Endothelial cell of umbilical vein (primary cell): Measurements from ENCODE around the gene MAML3. TPM values are rescaled to one million over a fixed set of nuclear protein-coding genes. Genes with fewer than 3 reads are reported as not detected.

Experiments
- BruUV-seq: library from RNA; stranded (reverse); fragments of 400-500 nt; replicated peaks from 2 replicates; lab custom pipeline; 2021; lab: Mats Ljungman, UMichigan
- CTCF ChIA-PET: fragments of 300-600, 350-600 bp; sonication (Branson Sonifier 250); formaldehyde crosslinking; loops from one replicate; lab custom pipeline; 2021; ENCODE audit warnings: antibody characterized with exemption, inconsistent platforms; lab: Charles Lee
- POLR2A ChIA-PET: fragments of 300-600, 350-600 bp; sonication (Branson Sonifier 250); formaldehyde crosslinking; loops from one replicate; lab custom pipeline; 2021; ENCODE audit warnings: antibody characterized with exemption, inconsistent platforms; lab: Charles Lee
- DNase-seq: peaks from one replicate; pipeline ENCODE4 v3.0.0-alpha.2; 2011; ENCODE audit warnings: low read depth, low spot score
- FAIRE-seq: peaks from 2 replicates; lab custom pipeline; 2011; peaks lifted over from hg19 to GRCh38; lab: Jason Lieb, UNC
- H2AFZ ChIP-seq: 2 replicates; pipeline ENCODE4 v1.6.0; 2012; ENCODE audit warnings: low read depth, low read length, control low read depth, inconsistent platforms
- H3K27ac ChIP-seq: 2 replicates; pipeline ENCODE4 v1.5.1; 2011; ENCODE audit warnings: low read depth, mild to moderate bottlenecking, control low read depth, low read length, moderate library complexity; ENCODE audit not compliant: insufficient read depth
- H3K27me3 ChIP-seq, 2 experiments: 2 replicates each; pipeline versions ENCODE4 v1.6.0 to v1.6.1; 2011; ENCODE audit warnings: low read length in 2 of 2, mixed read lengths in 1 of 2; ENCODE audit not compliant: control insufficient read depth in 2 of 2, insufficient read depth in 2 of 2
- H3K36me3 ChIP-seq, 2 experiments: 2 replicates in 1 of 2; 3 replicates in 1 of 2; pipeline ENCODE4 v1.5.1; 2011; ENCODE audit warnings: low read length in 2 of 2, mild to moderate bottlenecking in 1 of 2, moderate library complexity in 1 of 2; ENCODE audit not compliant: control insufficient read depth in 2 of 2, insufficient read depth in 2 of 2; ENCODE audit errors: extremely low read depth in 1 of 2
- H3K4me1 ChIP-seq: 3 replicates; pipeline ENCODE4 v1.5.1; 2011; ENCODE audit warnings: mild to moderate bottlenecking, low read length; ENCODE audit not compliant: control insufficient read depth, insufficient read depth; ENCODE audit errors: extremely low read depth
- H3K4me2 ChIP-seq: 2 replicates; pipeline ENCODE4 v1.6.1; 2011; ENCODE audit warnings: low read length, control low read depth, mixed read lengths; ENCODE audit not compliant: insufficient read depth
- H3K4me3 ChIP-seq, 3 experiments: fragments of 200-600 bp in 1 of 3; sonication (generic), shearing (Covaris generic) in 1 of 3; replicated peaks in 1 of 3; 2 replicates each; pipeline ENCODE4 v1.5.1; 2011 to 2016; ENCODE audit warnings: control low read depth in 3 of 3, low read length in 3 of 3, mild to moderate bottlenecking in 2 of 3, inconsistent platforms in 1 of 3, low read depth in 1 of 3, moderate library complexity in 1 of 3; ENCODE audit not compliant: insufficient read depth in 1 of 3
- H3K79me2 ChIP-seq: 2 replicates; pipeline ENCODE4 v1.6.0; 2012; ENCODE audit warnings: low read length, inconsistent platforms; ENCODE audit not compliant: control insufficient read depth, insufficient read depth
- H3K9ac ChIP-seq: replicated peaks from 2 replicates; pipeline ENCODE3; 2011; ENCODE audit warnings: low read length, control low read depth; ENCODE audit not compliant: insufficient read depth; ENCODE audit errors: extremely low read depth
- H3K9me1 ChIP-seq: replicated peaks from 3 replicates; pipeline ENCODE4 v1.6.0; 2011; ENCODE audit warnings: mild to moderate bottlenecking, low read length; ENCODE audit not compliant: control insufficient read depth, insufficient read depth; ENCODE audit errors: extremely low read depth
- H3K9me3 ChIP-seq: replicated peaks from 2 replicates; pipeline ENCODE4 v1.5.1; 2012; ENCODE audit warnings: low read length, inconsistent platforms; ENCODE audit not compliant: control insufficient read depth, insufficient read depth
- H4K20me1 ChIP-seq: replicated peaks from 2 replicates; pipeline ENCODE3; 2011; ENCODE audit warnings: mild to moderate bottlenecking, low read length; ENCODE audit not compliant: control insufficient read depth, insufficient read depth; ENCODE audit errors: extremely low read depth
- EZH2 ChIP-seq: IDR thresholded peaks from 2 replicates; pipeline ENCODE4 v1.6.1; 2012; ENCODE audit warnings: borderline replicate concordance, low read depth, mild to moderate bottlenecking, moderate library complexity, low read length, inconsistent platforms; ENCODE audit not compliant: severe bottlenecking
- FOS ChIP-seq: IDR thresholded peaks from 2 replicates; pipeline ENCODE4 v1.6.1; 2011; ENCODE audit warnings: mild to moderate bottlenecking, low read length, moderate library complexity, borderline replicate concordance; ENCODE audit not compliant: insufficient read depth
- GATA2 ChIP-seq: IDR thresholded peaks from 2 replicates; pipeline ENCODE4 v1.7.0; 2011; ENCODE audit warnings: low read depth, mild to moderate bottlenecking, moderate library complexity, mixed read lengths, low read length; ENCODE audit not compliant: insufficient read length, insufficient read depth
- JUN ChIP-seq: IDR thresholded peaks from 2 replicates; pipeline ENCODE4 v1.6.1; 2011; ENCODE audit warnings: borderline replicate concordance, low read depth; ENCODE audit not compliant: insufficient read length, insufficient read depth
- MAX ChIP-seq: IDR thresholded peaks from 2 replicates; pipeline ENCODE4 v1.6.1; 2011; ENCODE audit not compliant: insufficient read depth, insufficient read length
- MYC ChIP-seq: IDR thresholded peaks from one replicate; pipeline ENCODE4 v1.6.1; 2011; ENCODE audit warnings: mild to moderate bottlenecking, low read depth, low read length
- POLR2A ChIP-seq: IDR thresholded peaks from 2 replicates; pipeline ENCODE4 v1.6.1; 2012; ENCODE audit warnings: low read depth, mild to moderate bottlenecking, control low read depth, low read length
- POLR2AphosphoS5 ChIP-seq: IDR thresholded peaks from 2 replicates; pipeline ENCODE4 v1.6.1; 2012; ENCODE audit warnings: low read depth, mild to moderate bottlenecking, control low read depth, low read length, moderate library complexity; ENCODE audit not compliant: insufficient read depth
- dilution Hi-C: fragments of 300-500 bp; cut with MboI; formaldehyde crosslinking; loops from one replicate; pipeline ENCODE4 v1.15.0; 2019; ENCODE audit warnings: low sequenced_read_pairs; ENCODE audit not compliant: extremely low pct_ligation_motif_present
- intact Hi-C: fragments of 100-400 bp; cut with micrococcal nuclease; formaldehyde crosslinking; loops from one replicate; pipeline ENCODE4 v1.10.0; 2022
- polyA plus RNA-seq, 4 experiments: library from polyadenylated mRNA; depleted of rRNA in 3 of 4; stranded (reverse) in 3 of 4; unstranded in 1 of 4; fragments of >200 nt; gene quantifications; 2 replicates each; pipeline versions ENCODE4 v1.2.1 to v1.2.3, GENCODE V29; 2011 to 2012; ENCODE audit warnings: missing spikeins in 1 of 4
- total RNA-seq: library from RNA; stranded (reverse); gene quantifications from 2 replicates; pipeline ENCODE4 v1.2.3, GENCODE V29; 2021
- TF ChIP-seq, protein P1 (sequence below), 2 donors: IDR thresholded peaks; 1 replicate in 1 of 2; 2 replicates in 1 of 2; pipeline ENCODE4 v1.5.1; 2011; ENCODE audit warnings: low read length in 2 of 2, mild to moderate bottlenecking in 2 of 2, moderate library complexity in 2 of 2, control low read depth in 1 of 2, inconsistent platforms in 1 of 2, low read depth in 1 of 2; ENCODE audit not compliant: insufficient read depth in 1 of 2; ENCODE audit errors: extremely low read depth in 1 of 2

MAML3 gene
- total and polyA plus RNA-seq, 2 donors (not counting 3 experiments of a cell fraction or from before 2014, with no cell fraction given): 14.0 to 20.3 TPM

GRCh38 chr4:140126261-140126660 lies 27.7 kb downstream of the MAML3 start:
- Histone ChIP-seq H3K36me3 (no peaks in the 10 kb centered on the region), H3K4me3 (no peak overlapping the region), H3K9me3 (no peaks in the 10 kb centered on the region), H3K27me3 (no peaks in the 10 kb centered on the region), H3K9ac (no peak overlapping the region), H4K20me1 (no peaks in the 10 kb centered on the region), H3K27ac (no peak overlapping the region), H3K4me2 (no peak overlapping the region), H3K9me1 (no peaks in the 10 kb centered on the region), H3K4me1 (peaks cover 6% of the 10 kb centered on the region), H2AFZ (no peak overlapping the region), H3K79me2 (peaks cover 8% of the 10 kb centered on the region)
- POLR2A ChIA-PET: no interaction called here
- TF ChIP-seq POLR2AphosphoS5: no peak
- no peak for TF ChIP-seq MAX
- TF ChIP-seq GATA2: no peak
- TF ChIP-seq JUN: no peak
- CTCF ChIA-PET: interaction anchor here (1.9 kb wide), 1 partner anchor 200 kb away, joined by 4 read pairs; no protein-coding TSS in a partner anchor
- FAIRE-seq: no peak
- dilution Hi-C loops: no loop called here
- intact Hi-C loops: loop anchor here (1.0 kb wide), 1 partner anchor 25 kb away; no protein-coding TSS in a partner anchor
- no TSS peak for BruUV-seq
- peak; percentile 86 for DNase-seq

DNA sequence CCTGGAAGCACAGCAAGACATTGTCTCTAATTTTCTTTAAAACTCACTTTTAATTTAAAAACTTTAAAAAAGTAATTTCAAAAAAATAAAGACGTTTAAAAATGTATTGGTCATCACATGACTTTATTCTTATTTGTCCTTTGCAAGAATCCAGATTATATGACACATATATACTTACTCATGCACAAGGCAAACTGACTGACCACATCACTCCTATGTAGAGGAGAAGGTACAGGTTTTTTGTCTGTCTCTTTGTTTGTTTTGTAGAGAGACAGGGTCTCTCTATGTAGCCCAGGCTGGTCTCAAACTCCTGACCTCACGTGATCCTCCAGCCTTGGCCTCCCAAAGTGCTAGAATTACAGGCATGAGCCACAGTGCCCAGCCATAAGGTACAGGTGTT lies 28.6 kb downstream of the MAML3 start:
- Histone ChIP-seq H4K20me1 (no peaks in the 10 kb centered on the region), H3K9me1 (no peaks in the 10 kb centered on the region), H2AFZ (no peak overlapping the region), H3K4me1 (peaks cover 6% of the 10 kb centered on the region), H3K9me3 (no peaks in the 10 kb centered on the region), H3K27ac (no peak overlapping the region), H3K4me3 (no peak overlapping the region), H3K36me3 (no peaks in the 10 kb centered on the region), H3K79me2 (peaks cover 8% of the 10 kb centered on the region), H3K27me3 (no peaks in the 10 kb centered on the region), H3K9ac (no peak overlapping the region), H3K4me2 (no peak overlapping the region)
- DNase-seq (no peak), FAIRE-seq (no peak)
- BruUV-seq: no TSS peak
- TF ChIP-seq MAX (no peak), EZH2 (no peak), POLR2AphosphoS5 (no peak), MYC (no peak), GATA2 (no peak), JUN (no peak), FOS (no peak), POLR2A (no peak)
- TF ChIP-seq, protein P1, sequence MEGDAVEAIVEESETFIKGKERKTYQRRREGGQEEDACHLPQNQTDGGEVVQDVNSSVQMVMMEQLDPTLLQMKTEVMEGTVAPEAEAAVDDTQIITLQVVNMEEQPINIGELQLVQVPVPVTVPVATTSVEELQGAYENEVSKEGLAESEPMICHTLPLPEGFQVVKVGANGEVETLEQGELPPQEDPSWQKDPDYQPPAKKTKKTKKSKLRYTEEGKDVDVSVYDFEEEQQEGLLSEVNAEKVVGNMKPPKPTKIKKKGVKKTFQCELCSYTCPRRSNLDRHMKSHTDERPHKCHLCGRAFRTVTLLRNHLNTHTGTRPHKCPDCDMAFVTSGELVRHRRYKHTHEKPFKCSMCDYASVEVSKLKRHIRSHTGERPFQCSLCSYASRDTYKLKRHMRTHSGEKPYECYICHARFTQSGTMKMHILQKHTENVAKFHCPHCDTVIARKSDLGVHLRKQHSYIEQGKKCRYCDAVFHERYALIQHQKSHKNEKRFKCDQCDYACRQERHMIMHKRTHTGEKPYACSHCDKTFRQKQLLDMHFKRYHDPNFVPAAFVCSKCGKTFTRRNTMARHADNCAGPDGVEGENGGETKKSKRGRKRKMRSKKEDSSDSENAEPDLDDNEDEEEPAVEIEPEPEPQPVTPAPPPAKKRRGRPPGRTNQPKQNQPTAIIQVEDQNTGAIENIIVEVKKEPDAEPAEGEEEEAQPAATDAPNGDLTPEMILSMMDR (IDR thresholded peaks at IDR 0.05; ENCODE audit: extremely low read depth in 1 of 2, insufficient read depth in 1 of 2, low read depth in 1 of 2, low read length in 2 of 2): no peak
- ChIA-PET CTCF (interaction anchor here (1.9 kb wide), 1 partner anchor 201 kb away, joined by 4 read pairs; no protein-coding TSS in a partner anchor), POLR2A (no interaction called here)
- dilution Hi-C loops (no loop called here), intact Hi-C loops (no loop called here)
